VCaP (cell line): ENCODE results near the gene HCRTR1.

Experiments used
- H3K27ac ChIP-seq: fragments of 450-650 bp; 2 replicates; pipeline ENCODE4 v1.5.1; 2017
- CTCF ChIP-seq: fragments of 450-650 bp; conservative IDR thresholded peaks from 2 replicates; pipeline ENCODE4 v1.5.1; 2017; ENCODE audit warnings: mild to moderate bottlenecking, moderate library complexity

The HCRTR1 gene

GRCh38 chr1:31576743-31577455, 40.6 kb upstream of the HCRTR1 start:
- H3K27ac ChIP-seq: no peak overlapping the region
- no peak for TF ChIP-seq CTCF

- no peak for TF ChIP-seq CTCF
- no peak overlapping the region for H3K27ac ChIP-seq
These were observed 39.8 kb upstream of the HCRTR1 start for GRCh38 chr1:31577515-31578192.

GRCh38 chr1:31579374-31579773, 38.1 kb upstream of the HCRTR1 start:
- no peak for TF ChIP-seq CTCF
- H3K27ac ChIP-seq: no peak overlapping the region

- H3K27ac ChIP-seq: no peak overlapping the region
These were observed 37.0 kb upstream of the HCRTR1 start for GRCh38 chr1:31580513-31580870.

GRCh38 chr1:31580891-31581603, 36.4 kb upstream of the HCRTR1 start:
- no peak for TF ChIP-seq CTCF
- no peak overlapping the region for H3K27ac ChIP-seq

More at GRCh38 chr1:31580513-31580870, 37.0 kb upstream of the HCRTR1 start:
- TF ChIP-seq CTCF: no peak

GRCh38 chr1:31581821-31582810, 35.4 kb upstream of the HCRTR1 start:
- TF ChIP-seq CTCF: no peak
- H3K27ac ChIP-seq: peak overlapping the region; percentile 86; the same call in 1 of the 2 replicates
